ENCODE data around the gene HDAC5. TPM values are rescaled to one million over a fixed set of nuclear protein-coding genes. Genes with fewer than 3 reads are reported as not detected.
"Not testable (repeated sequence)": the region's sequence is repeated elsewhere in the genome, so short reads cannot be mapped to it uniquely, and the experiment has no call there.

HDAC5 gene
- total and polyA plus RNA-seq, 7 donors, result 15.3 to 87.5 (median 58.2) TPM

GRCh38 chr17:44137891-44138709, 14.7 kb upstream of the HDAC5 start:
- H3K4me1 ChIP-seq, result peaks cover 0 to 27% (median 22%) of the 10 kb centered on the region in 4 donors
- peak overlapping the region; percentile 44 to 64 (median 54) for H3K27ac ChIP-seq
- H3K36me3 ChIP-seq, result no peaks in the 10 kb centered on the region
- H3K4me3 ChIP-seq, result no peak overlapping the region
- intact Hi-C loops (cut with DNase I), result no loop called here
- H3K27me3 ChIP-seq, result no peaks in the 10 kb centered on the region
- no peaks in the 10 kb centered on the region for H3K9me3 ChIP-seq
- 4 to 15% methylated on average over 20 of the region's 20 CpGs for WGBS, 2 donors
- TF ChIP-seq EP300 (IDR thresholded peaks at IDR 0.05) (peak in 1 of 4 donors; percentile 38), POLR2A (IDR thresholded peaks at IDR 0.05) (no peak), POLR2AphosphoS5 (IDR thresholded peaks at IDR 0.05) (peak in 3 of 4 donors; percentile 24 to 80 (median 44))
- TF ChIP-seq, protein P1, sequence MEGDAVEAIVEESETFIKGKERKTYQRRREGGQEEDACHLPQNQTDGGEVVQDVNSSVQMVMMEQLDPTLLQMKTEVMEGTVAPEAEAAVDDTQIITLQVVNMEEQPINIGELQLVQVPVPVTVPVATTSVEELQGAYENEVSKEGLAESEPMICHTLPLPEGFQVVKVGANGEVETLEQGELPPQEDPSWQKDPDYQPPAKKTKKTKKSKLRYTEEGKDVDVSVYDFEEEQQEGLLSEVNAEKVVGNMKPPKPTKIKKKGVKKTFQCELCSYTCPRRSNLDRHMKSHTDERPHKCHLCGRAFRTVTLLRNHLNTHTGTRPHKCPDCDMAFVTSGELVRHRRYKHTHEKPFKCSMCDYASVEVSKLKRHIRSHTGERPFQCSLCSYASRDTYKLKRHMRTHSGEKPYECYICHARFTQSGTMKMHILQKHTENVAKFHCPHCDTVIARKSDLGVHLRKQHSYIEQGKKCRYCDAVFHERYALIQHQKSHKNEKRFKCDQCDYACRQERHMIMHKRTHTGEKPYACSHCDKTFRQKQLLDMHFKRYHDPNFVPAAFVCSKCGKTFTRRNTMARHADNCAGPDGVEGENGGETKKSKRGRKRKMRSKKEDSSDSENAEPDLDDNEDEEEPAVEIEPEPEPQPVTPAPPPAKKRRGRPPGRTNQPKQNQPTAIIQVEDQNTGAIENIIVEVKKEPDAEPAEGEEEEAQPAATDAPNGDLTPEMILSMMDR (IDR thresholded peaks at IDR 0.05), result no peak
- peak; percentile 94 for DNase-seq

DNA sequence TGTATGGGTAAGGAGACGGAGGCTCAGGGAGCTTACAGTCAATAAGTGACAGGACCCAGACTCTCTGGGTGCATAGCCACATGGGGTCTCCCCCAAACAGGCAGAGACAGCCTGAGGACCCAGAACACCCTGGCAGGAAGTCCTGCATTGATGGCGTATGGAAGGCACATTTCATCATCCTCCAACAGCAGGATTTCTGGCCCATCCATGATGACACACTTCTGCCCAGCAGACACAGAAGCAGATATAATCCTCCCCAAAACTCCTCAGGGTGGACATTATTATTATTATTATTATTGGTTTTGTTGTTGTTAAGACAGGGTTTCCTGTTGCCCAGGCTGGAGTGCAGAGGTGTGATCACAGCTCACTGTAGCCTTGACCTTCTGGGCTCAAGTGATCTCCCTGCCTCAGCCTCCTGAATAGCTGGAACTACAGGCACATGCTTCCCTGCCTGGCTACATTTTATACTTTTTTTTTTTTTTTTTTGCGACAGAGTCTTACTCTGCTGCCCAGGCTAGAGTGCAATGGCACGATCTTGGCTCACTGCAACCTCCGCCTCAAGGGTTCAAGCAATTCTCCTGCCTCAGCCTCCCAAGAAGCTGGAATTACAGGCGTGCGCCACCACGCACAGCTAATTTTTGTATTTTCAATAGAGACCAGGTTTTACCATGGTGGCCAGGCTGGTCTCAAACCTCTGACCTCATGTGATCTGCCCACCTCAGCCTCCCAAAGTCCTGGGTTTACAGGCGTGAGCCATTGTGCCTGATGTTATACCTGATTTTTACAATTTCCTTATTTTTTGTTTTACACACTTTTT, 11.5 kb upstream of the HDAC5 start:
- intact Hi-C loops (cut with DNase I), result no loop called here
- 91 to 92% methylated on average over 9 of the region's 9 CpGs for WGBS, 2 donors
- no peaks in the 10 kb centered on the region for H3K36me3 ChIP-seq
- no peaks in the 10 kb centered on the region for H3K27me3 ChIP-seq
- no peak overlapping the region for H3K4me3 ChIP-seq
- H3K9me3 ChIP-seq, result no peaks in the 10 kb centered on the region
- TF ChIP-seq EP300 (IDR thresholded peaks at IDR 0.05) (no peak), POLR2A (IDR thresholded peaks at IDR 0.05) (no peak), POLR2AphosphoS5 (IDR thresholded peaks at IDR 0.05) (no peak)
- TF ChIP-seq, protein P1 (IDR thresholded peaks at IDR 0.05), result no peak
- peaks cover 0 to 14% (median 12%) of the 10 kb centered on the region in 4 donors for H3K4me1 ChIP-seq
- no peak for DNase-seq
- no peak overlapping the region for H3K27ac ChIP-seq

- Histone ChIP-seq H3K4me1 (peaks cover 0 to 14% (median 12%) of the 10 kb centered on the region in 4 donors), H3K27ac (no peak overlapping the region), H3K9me3 (no peaks in the 10 kb centered on the region), H3K27me3 (no peaks in the 10 kb centered on the region), H3K36me3 (no peaks in the 10 kb centered on the region), H3K4me3 (no peak overlapping the region)
- 79 to 85% methylated on average over 4 of the region's 4 CpGs for WGBS, 2 donors
- DNase-seq, result no peak
- TF ChIP-seq EP300 (IDR thresholded peaks at IDR 0.05) (no peak), POLR2A (IDR thresholded peaks at IDR 0.05) (no peak), POLR2AphosphoS5 (IDR thresholded peaks at IDR 0.05) (no peak)
- TF ChIP-seq, protein P1 (IDR thresholded peaks at IDR 0.05), result no peak
- intact Hi-C loops (cut with DNase I), result no loop called here
These were observed 10.6 kb upstream of the HDAC5 start for GRCh38 chr17:44133918-44134476.

DNA sequence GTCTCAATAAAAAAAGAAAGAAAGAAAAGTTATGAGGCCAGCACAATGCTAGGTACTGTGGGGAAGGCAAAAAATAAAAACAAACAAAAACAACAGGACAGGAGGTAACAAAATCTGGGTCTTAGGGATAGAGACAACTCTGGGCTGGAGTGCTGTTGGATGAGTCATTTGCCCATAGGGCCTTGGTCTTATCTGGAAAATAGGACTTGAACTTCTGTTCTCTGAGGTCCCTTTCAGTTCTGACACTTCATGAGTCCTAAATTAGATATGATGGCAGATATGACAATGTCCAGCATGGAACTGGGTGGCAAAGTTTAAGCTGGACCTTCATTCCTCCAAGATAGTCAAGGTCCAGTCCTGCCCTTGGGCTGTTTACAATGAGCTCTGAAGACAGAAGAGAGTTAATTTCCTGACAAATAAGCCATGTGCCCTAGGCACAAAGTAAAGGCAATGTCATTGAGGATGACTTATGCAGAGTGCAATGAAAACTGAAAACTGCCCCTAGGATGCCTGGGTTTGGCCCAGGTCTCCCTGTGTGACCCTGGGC, 8.9 kb upstream of the HDAC5 start:
- Histone ChIP-seq H3K4me3 (no peak overlapping the region), H3K36me3 (no peaks in the 10 kb centered on the region), H3K27me3 (no peaks in the 10 kb centered on the region), H3K27ac (no peak overlapping the region), H3K9me3 (no peaks in the 10 kb centered on the region), H3K4me1 (no peaks in the 10 kb centered on the region)
- intact Hi-C loops (cut with DNase I), result no loop called here
- DNase-seq, result no peak
- TF ChIP-seq, protein P1 (IDR thresholded peaks at IDR 0.05), result no peak
- TF ChIP-seq POLR2AphosphoS5 (IDR thresholded peaks at IDR 0.05) (no peak), EP300 (IDR thresholded peaks at IDR 0.05) (no peak), POLR2A (IDR thresholded peaks at IDR 0.05) (no peak)

DNA sequence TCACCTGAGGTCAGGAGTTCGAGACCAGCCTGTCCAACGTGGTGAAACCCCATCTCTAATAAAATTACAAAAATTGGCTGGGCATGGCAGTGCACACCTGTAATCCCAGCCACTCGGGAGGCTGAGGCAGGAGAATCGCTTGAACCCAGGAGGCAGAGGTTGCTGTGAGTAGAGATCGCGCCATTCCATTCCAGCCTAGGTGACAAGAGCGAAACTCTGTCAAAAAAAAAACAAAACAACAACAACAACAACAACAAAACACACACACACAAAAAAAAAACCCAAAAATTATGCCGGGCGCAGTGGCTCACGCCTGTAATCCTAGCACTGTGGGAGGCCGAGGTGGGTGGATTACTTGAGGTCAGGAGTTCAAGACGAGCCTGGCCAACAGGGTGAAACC, 7.9 kb upstream of the HDAC5 start:
- H3K27me3 ChIP-seq; H3K4me3 ChIP-seq; intact Hi-C loops (cut with DNase I); DNase-seq; H3K4me1 ChIP-seq; H3K36me3 ChIP-seq; H3K27ac ChIP-seq; H3K9me3 ChIP-seq: not testable (repeated sequence)
- WGBS, 2 donors, result 89 to 92% methylated on average over 12 of the region's 12 CpGs
